Measurements from ENCODE around the gene PTPRM. TPM values are rescaled to one million over a fixed set of nuclear protein-coding genes. Genes with fewer than 3 reads are reported as not detected.

The PTPRM gene
- total RNA-seq, 1 donor from 2014 or later: 4.5 TPM

GRCh38 chr18:7629416-7629815, 62.3 kb downstream of the PTPRM start:
- Mint-ChIP-seq H3K4me3 (ENCODE audit: low read depth) (no peak overlapping the region), H3K27me3 (ENCODE audit: low read depth) (no peaks in the 10 kb centered on the region), H3K4me1 (ENCODE audit: low read depth) (no peaks in the 10 kb centered on the region), H3K9me3 (no peaks in the 10 kb centered on the region), H3K27ac (no peak overlapping the region), H3K36me3 (ENCODE audit: low read depth) (no peaks in the 10 kb centered on the region)
- DNase-seq (ENCODE audit: low spot score): no peak
- intact Hi-C loops (cut with micrococcal nuclease): no loop called here

- H3K4me1 Mint-ChIP-seq (ENCODE audit: low read depth): no peaks in the 10 kb centered on the region
- H3K4me3 Mint-ChIP-seq (ENCODE audit: low read depth): no peak overlapping the region
- intact Hi-C loops (cut with micrococcal nuclease): no loop called here
- H3K36me3 Mint-ChIP-seq (ENCODE audit: low read depth): no peaks in the 10 kb centered on the region
- no peak overlapping the region for H3K27ac Mint-ChIP-seq
- H3K9me3 Mint-ChIP-seq: no peaks in the 10 kb centered on the region
- no peak for DNase-seq (ENCODE audit: low spot score)
- no peaks in the 10 kb centered on the region for H3K27me3 Mint-ChIP-seq (ENCODE audit: low read depth)
Observed at GRCh38 chr18:7630731-7631442, 63.8 kb downstream of the PTPRM start.

GRCh38 chr18:7632152-7633098, 65.3 kb downstream of the PTPRM start:
- DNase-seq (ENCODE audit: low spot score): no peak
- H3K4me1 Mint-ChIP-seq (ENCODE audit: low read depth): no peaks in the 10 kb centered on the region
- H3K27me3 Mint-ChIP-seq (ENCODE audit: low read depth): no peaks in the 10 kb centered on the region
- H3K36me3 Mint-ChIP-seq (ENCODE audit: low read depth): no peaks in the 10 kb centered on the region
- intact Hi-C loops (cut with micrococcal nuclease): no loop called here
- H3K9me3 Mint-ChIP-seq: no peaks in the 10 kb centered on the region
- no peak overlapping the region for H3K27ac Mint-ChIP-seq
- no peak overlapping the region for H3K4me3 Mint-ChIP-seq (ENCODE audit: low read depth)

- Mint-ChIP-seq H3K36me3 (ENCODE audit: low read depth) (no peaks in the 10 kb centered on the region), H3K27ac (no peak overlapping the region), H3K4me3 (ENCODE audit: low read depth) (no peak overlapping the region), H3K27me3 (ENCODE audit: low read depth) (no peaks in the 10 kb centered on the region), H3K4me1 (ENCODE audit: low read depth) (no peaks in the 10 kb centered on the region), H3K9me3 (no peaks in the 10 kb centered on the region)
- intact Hi-C loops (cut with micrococcal nuclease): no loop called here
- no peak for DNase-seq (ENCODE audit: low spot score)
Observed at GRCh38 chr18:7633171-7633570, 66.1 kb downstream of the PTPRM start.

GRCh38 chr18:7635948-7636347, 68.8 kb downstream of the PTPRM start:
- H3K4me3 Mint-ChIP-seq (ENCODE audit: low read depth): no peak overlapping the region
- intact Hi-C loops (cut with micrococcal nuclease): no loop called here
- no peaks in the 10 kb centered on the region for H3K4me1 Mint-ChIP-seq (ENCODE audit: low read depth)
- H3K9me3 Mint-ChIP-seq: no peaks in the 10 kb centered on the region
- no peaks in the 10 kb centered on the region for H3K27me3 Mint-ChIP-seq (ENCODE audit: low read depth)
- H3K27ac Mint-ChIP-seq: no peak overlapping the region
- no peaks in the 10 kb centered on the region for H3K36me3 Mint-ChIP-seq (ENCODE audit: low read depth)
- no peak for DNase-seq (ENCODE audit: low spot score)

- H3K9me3 Mint-ChIP-seq: no peaks in the 10 kb centered on the region
- no peak overlapping the region for H3K27ac Mint-ChIP-seq
- intact Hi-C loops (cut with micrococcal nuclease): no loop called here
- no peaks in the 10 kb centered on the region for H3K4me1 Mint-ChIP-seq (ENCODE audit: low read depth)
- no peak for DNase-seq (ENCODE audit: low spot score)
- no peak overlapping the region for H3K4me3 Mint-ChIP-seq (ENCODE audit: low read depth)
- no peaks in the 10 kb centered on the region for H3K27me3 Mint-ChIP-seq (ENCODE audit: low read depth)
- no peaks in the 10 kb centered on the region for H3K36me3 Mint-ChIP-seq (ENCODE audit: low read depth)
Observed at GRCh38 chr18:7637269-7637668, 70.2 kb downstream of the PTPRM start.

GRCh38 chr18:7638321-7638720, 71.2 kb downstream of the PTPRM start:
- Mint-ChIP-seq H3K27me3 (ENCODE audit: low read depth) (no peaks in the 10 kb centered on the region), H3K4me1 (ENCODE audit: low read depth) (no peaks in the 10 kb centered on the region), H3K9me3 (no peaks in the 10 kb centered on the region), H3K4me3 (ENCODE audit: low read depth) (no peak overlapping the region), H3K36me3 (ENCODE audit: low read depth) (no peaks in the 10 kb centered on the region), H3K27ac (no peak overlapping the region)
- intact Hi-C loops (cut with micrococcal nuclease): no loop called here
- DNase-seq (ENCODE audit: low spot score): no peak

- no peak overlapping the region for H3K4me3 Mint-ChIP-seq (ENCODE audit: low read depth)
- no peaks in the 10 kb centered on the region for H3K9me3 Mint-ChIP-seq
- no peak for DNase-seq (ENCODE audit: low spot score)
- H3K27me3 Mint-ChIP-seq (ENCODE audit: low read depth): no peaks in the 10 kb centered on the region
- H3K27ac Mint-ChIP-seq: no peak overlapping the region
- intact Hi-C loops (cut with micrococcal nuclease): no loop called here
- H3K36me3 Mint-ChIP-seq (ENCODE audit: low read depth): no peaks in the 10 kb centered on the region
- H3K4me1 Mint-ChIP-seq (ENCODE audit: low read depth): no peaks in the 10 kb centered on the region
Observed at GRCh38 chr18:7641813-7642212, 74.7 kb downstream of the PTPRM start.

GRCh38 chr18:7642331-7642890, 75.3 kb downstream of the PTPRM start:
- H3K27me3 Mint-ChIP-seq (ENCODE audit: low read depth): no peaks in the 10 kb centered on the region
- H3K4me1 Mint-ChIP-seq (ENCODE audit: low read depth): no peaks in the 10 kb centered on the region
- no peak overlapping the region for H3K4me3 Mint-ChIP-seq (ENCODE audit: low read depth)
- H3K36me3 Mint-ChIP-seq (ENCODE audit: low read depth): no peaks in the 10 kb centered on the region
- no peaks in the 10 kb centered on the region for H3K9me3 Mint-ChIP-seq
- intact Hi-C loops (cut with micrococcal nuclease): no loop called here
- DNase-seq (ENCODE audit: low spot score): no peak
- H3K27ac Mint-ChIP-seq: no peak overlapping the region

- no peaks in the 10 kb centered on the region for H3K4me1 Mint-ChIP-seq (ENCODE audit: low read depth)
- intact Hi-C loops (cut with micrococcal nuclease): no loop called here
- no peak overlapping the region for H3K27ac Mint-ChIP-seq
- no peak overlapping the region for H3K4me3 Mint-ChIP-seq (ENCODE audit: low read depth)
- no peaks in the 10 kb centered on the region for H3K27me3 Mint-ChIP-seq (ENCODE audit: low read depth)
- no peak for DNase-seq (ENCODE audit: low spot score)
- H3K9me3 Mint-ChIP-seq: no peaks in the 10 kb centered on the region
- no peaks in the 10 kb centered on the region for H3K36me3 Mint-ChIP-seq (ENCODE audit: low read depth)
Observed at GRCh38 chr18:7645756-7646155, 78.6 kb downstream of the PTPRM start.

GRCh38 chr18:7646174-7646886, 79.2 kb downstream of the PTPRM start:
- H3K4me3 Mint-ChIP-seq (ENCODE audit: low read depth): no peak overlapping the region
- intact Hi-C loops (cut with micrococcal nuclease): no loop called here
- H3K9me3 Mint-ChIP-seq: no peaks in the 10 kb centered on the region
- H3K27me3 Mint-ChIP-seq (ENCODE audit: low read depth): no peaks in the 10 kb centered on the region
- no peak overlapping the region for H3K27ac Mint-ChIP-seq
- H3K36me3 Mint-ChIP-seq (ENCODE audit: low read depth): no peaks in the 10 kb centered on the region
- no peak for DNase-seq (ENCODE audit: low spot score)
- H3K4me1 Mint-ChIP-seq (ENCODE audit: low read depth): no peaks in the 10 kb centered on the region

GRCh38 chr18:7647500-7647899, 80.4 kb downstream of the PTPRM start:
- intact Hi-C loops (cut with micrococcal nuclease): no loop called here
- no peak overlapping the region for H3K27ac Mint-ChIP-seq
- H3K4me1 Mint-ChIP-seq (ENCODE audit: low read depth): no peaks in the 10 kb centered on the region
- no peaks in the 10 kb centered on the region for H3K36me3 Mint-ChIP-seq (ENCODE audit: low read depth)
- H3K4me3 Mint-ChIP-seq (ENCODE audit: low read depth): no peak overlapping the region
- no peak for DNase-seq (ENCODE audit: low spot score)
- no peaks in the 10 kb centered on the region for H3K27me3 Mint-ChIP-seq (ENCODE audit: low read depth)
- no peaks in the 10 kb centered on the region for H3K9me3 Mint-ChIP-seq

All from activated T-helper 2 cell treated with anti-CD3 and anti-CD28 coated beads, Interferon-gamma antibody, Interleukin-2, Interleukin-4, amounts not matched to agents 10 μg/mL and 5 μg/mL and 100 μg/mL, durations not matched to agents 14 hours and 24 hours and 36 hours (primary cell).